IPS DF 6.9 (cell line): ENCODE measurements around the gene GRK5.

ENCODE experiments used
- DNase-seq: peaks from one replicate; pipeline ENCODE4 v3.0.0-alpha.2; 2013; ENCODE audit warnings: low read depth, low spot score
- H3K27ac ChIP-seq: one replicate; pipeline ENCODE4 v1.5.1; 2013; ENCODE audit warnings: low read length, control low read depth
- H3K27me3 ChIP-seq: 2 replicates; pipeline ENCODE4 v1.6.1; 2013; ENCODE audit warnings: mild to moderate bottlenecking, low read length; ENCODE audit not compliant: control insufficient read depth, insufficient read depth
- H3K36me3 ChIP-seq: 2 replicates; pipeline ENCODE4 v1.6.1; 2013; ENCODE audit warnings: low read length; ENCODE audit not compliant: control insufficient read depth, insufficient read depth
- H3K4me1 ChIP-seq: 2 replicates; pipeline ENCODE4 v1.6.1; 2013; ENCODE audit warnings: low read length; ENCODE audit not compliant: control insufficient read depth, insufficient read depth
- H3K4me3 ChIP-seq: 2 replicates; pipeline ENCODE4 v1.5.1; 2013; ENCODE audit warnings: mild to moderate bottlenecking, low read length
- H3K9me3 ChIP-seq: 2 replicates; pipeline ENCODE4 v1.6.1; 2013; ENCODE audit warnings: low read length, inconsistent platforms; ENCODE audit not compliant: control insufficient read depth, insufficient read depth
- WGBS: extraction: QIAGEN DNeasy Blood & Tissue Kit; methylation state at CpG from one replicate; pipeline ENCODE4 v1.1.7; 2013; ENCODE audit warnings: mixed read lengths, missing lambda C conversion rate; ENCODE audit not compliant: insufficient read length, insufficient coverage; 5-methylcytosine and 5-hydroxymethylcytosine counted together

GRK5 gene

DNA sequence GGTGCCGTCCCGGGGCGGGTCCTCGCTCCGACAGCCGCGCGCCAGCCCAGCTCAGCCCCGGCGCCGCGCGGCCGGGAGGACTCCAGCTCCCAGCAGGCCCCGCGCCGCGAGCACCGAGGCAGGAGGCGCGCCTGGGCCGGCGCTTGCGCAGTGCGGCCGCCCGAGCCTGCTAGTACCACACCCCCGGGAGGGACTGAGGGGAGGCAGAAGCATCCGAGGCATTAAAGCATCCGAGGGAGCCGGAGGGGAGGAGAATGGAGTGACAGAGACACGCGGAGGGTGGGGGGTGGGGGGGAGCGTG lies at the start of gene GRK5:
Gene GRK5 (plus strand): TSS at position 206 of the 301 bp plus-strand sequence. CDS start 347 bp downstream, outside the sequence.
- no peak for DNase-seq
- no CpG with 5 or more reads among the region's 34 CpGs for WGBS
- H3K27me3 ChIP-seq: peaks cover 12% of the 10 kb centered on the region; the same call in 1 of the 2 replicates
- peaks cover 1% of the 10 kb centered on the region; the same call in 1 of the 2 replicates for H3K4me1 ChIP-seq
- H3K36me3 ChIP-seq: no peaks in the 10 kb centered on the region
- H3K4me3 ChIP-seq: peak within 1 kb of the TSS; percentile 74; the same call in 1 of the 2 replicates
- H3K9me3 ChIP-seq: no peaks in the 10 kb centered on the region
- H3K27ac ChIP-seq: no peak within 1 kb of the TSS

GRCh38 chr10:119159332-119159731 lies 48.0 kb upstream of the GRK5 start:
- no peaks in the 10 kb centered on the region for H3K27me3 ChIP-seq
- no peak for DNase-seq
- H3K4me3 ChIP-seq: no peak overlapping the region
- H3K4me1 ChIP-seq: no peaks in the 10 kb centered on the region
- no peaks in the 10 kb centered on the region for H3K9me3 ChIP-seq
- no CpG with 5 or more reads among the region's 8 CpGs for WGBS
- no peaks in the 10 kb centered on the region for H3K36me3 ChIP-seq
- no peak overlapping the region for H3K27ac ChIP-seq

DNA sequence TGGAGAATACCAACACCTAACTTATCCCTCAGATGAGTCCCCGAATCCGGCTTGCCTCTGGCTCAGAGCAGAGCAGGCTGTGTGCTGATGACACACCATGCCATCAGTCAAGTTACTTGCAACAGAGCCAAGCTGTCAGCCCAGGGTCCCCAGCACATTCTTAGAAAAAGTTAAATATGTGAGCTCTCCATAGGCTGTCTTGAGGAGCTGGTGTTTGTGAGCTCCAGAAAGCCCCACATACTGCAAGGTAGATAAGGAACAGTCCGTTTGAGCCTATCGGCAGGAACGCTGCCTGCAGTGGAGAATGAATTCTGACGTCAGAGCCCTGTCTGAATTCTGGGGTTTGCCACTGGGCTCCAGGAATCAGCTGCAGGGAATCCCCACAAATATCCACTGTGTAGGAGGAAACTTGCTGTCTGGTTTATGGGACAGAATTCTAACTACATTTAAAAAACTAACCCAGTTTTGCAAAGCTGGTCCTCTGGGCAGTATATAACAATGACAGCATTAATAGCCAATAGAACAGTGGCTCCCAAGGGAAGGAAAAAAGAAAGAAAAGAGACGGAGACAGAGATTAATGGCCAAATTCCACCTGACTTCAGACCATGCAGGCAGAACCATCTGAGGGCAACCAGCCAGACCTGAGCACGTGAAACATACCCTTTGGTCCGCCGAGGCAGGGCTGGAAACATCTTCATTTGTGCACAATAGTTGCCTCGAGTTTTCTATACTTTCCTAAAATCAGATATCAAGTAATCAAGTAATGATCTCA lies 45.5 kb upstream of the GRK5 start:
- H3K27me3 ChIP-seq: no peaks in the 10 kb centered on the region
- no peak overlapping the region for H3K4me3 ChIP-seq
- no peaks in the 10 kb centered on the region for H3K9me3 ChIP-seq
- no peak overlapping the region for H3K27ac ChIP-seq
- DNase-seq: no peak
- H3K4me1 ChIP-seq: peaks cover 2% of the 10 kb centered on the region; the same call in 1 of the 2 replicates
- WGBS: no CpG with 5 or more reads among the region's 11 CpGs
- no peaks in the 10 kb centered on the region for H3K36me3 ChIP-seq

- Histone ChIP-seq H3K36me3 (no peaks in the 10 kb centered on the region), H3K27me3 (no peaks in the 10 kb centered on the region), H3K9me3 (no peaks in the 10 kb centered on the region), H3K4me1 (peaks cover 2% of the 10 kb centered on the region; the same call in 1 of the 2 replicates), H3K27ac (no peak overlapping the region), H3K4me3 (no peak overlapping the region)
- WGBS: no CpG with 5 or more reads among the region's 5 CpGs
- no peak for DNase-seq
Observed at GRCh38 chr10:119162452-119163092, 44.8 kb upstream of the GRK5 start.

DNA sequence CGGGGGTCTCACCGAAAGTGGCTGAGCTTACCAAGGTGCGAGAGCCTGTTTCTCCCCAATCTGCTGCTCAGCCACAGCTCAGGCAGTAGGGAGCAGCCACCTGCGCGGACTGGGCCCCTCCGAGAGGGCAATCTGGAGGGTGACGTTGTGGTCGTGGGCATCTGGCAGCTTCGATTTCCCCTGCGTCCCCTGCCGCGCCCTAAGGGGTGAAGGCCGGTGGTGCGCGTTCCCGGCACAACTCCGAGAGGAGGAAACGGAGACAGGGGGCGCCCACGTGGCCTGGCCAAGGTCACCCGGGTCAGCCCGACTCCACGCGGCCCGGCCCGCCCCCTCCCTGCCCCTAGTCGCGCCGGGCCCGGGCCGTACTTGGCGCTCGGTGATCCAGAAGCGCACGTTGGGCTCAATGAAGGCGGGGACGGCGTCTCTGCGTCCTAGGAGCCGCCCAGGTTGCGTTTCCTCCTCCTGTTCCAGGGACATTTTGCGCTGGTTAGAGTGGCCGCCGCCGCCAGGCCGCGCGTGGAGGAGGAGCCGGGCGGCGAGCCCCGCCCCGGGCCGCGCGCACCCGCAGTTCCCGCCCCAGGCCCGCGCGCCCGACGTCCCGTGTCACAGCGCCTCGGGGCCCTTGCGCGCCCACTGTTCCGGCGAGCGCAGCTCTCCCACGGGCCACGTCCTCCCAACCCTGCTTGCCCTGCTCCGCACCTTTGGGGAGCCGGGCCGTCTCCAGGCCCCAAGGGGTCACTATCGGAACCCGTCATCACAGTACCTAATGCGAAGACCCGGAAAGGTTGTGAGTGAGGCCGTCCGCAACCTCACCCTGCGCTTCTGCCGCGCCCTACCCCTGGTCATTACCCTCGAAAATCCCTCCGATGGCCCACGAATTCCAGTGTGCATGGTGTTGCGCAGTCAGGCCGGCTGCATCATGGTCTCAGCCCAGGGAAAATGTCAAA lies 41.9 kb upstream of the GRK5 start, which contains the start of gene SFXN4:
Gene SFXN4 (minus strand): TSS at position 544 of the 947 bp plus-strand sequence. CDS start 67 bp downstream, at position 477.
- no peak within 1 kb of the TSS for H3K27ac ChIP-seq
- DNase-seq: no peak
- H3K4me3 ChIP-seq: peak within 1 kb of the TSS; percentile 69
- peaks cover 9% of the 10 kb centered on the region; the same call in 1 of the 2 replicates for H3K36me3 ChIP-seq
- no peaks in the 10 kb centered on the region for H3K27me3 ChIP-seq
- no peaks in the 10 kb centered on the region for H3K9me3 ChIP-seq
- peaks cover 2% of the 10 kb centered on the region; the same call in 1 of the 2 replicates for H3K4me1 ChIP-seq
- no CpG with 5 or more reads among the region's 90 CpGs for WGBS

DNA sequence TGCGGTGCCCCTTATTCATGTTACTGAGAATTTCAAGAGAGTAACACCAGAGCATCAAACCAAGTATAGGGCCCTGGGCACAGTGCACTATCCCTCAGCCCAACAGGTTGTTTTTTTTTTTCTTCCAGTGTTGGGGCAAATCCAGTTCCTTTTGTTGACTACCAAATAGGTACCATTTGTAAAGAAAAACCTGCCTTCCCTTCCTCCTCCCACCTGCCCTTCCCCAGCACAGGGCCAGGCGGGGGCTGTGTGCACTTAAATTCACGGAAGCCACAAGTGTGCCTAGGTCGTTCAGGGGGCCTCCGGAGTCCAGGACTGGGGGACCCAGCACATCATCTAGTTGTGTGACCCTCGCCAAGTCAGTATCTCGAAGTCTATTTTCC lies 41.3 kb upstream of the GRK5 start:
- Histone ChIP-seq H3K36me3 (peaks cover 9% of the 10 kb centered on the region; the same call in 1 of the 2 replicates), H3K4me1 (peaks cover 2% of the 10 kb centered on the region; the same call in 1 of the 2 replicates), H3K4me3 (peak overlapping the region; percentile 69; the same call in 1 of the 2 replicates), H3K27ac (no peak overlapping the region), H3K27me3 (no peaks in the 10 kb centered on the region), H3K9me3 (no peaks in the 10 kb centered on the region)
- no CpG with 5 or more reads among the region's 7 CpGs for WGBS
- no peak for DNase-seq

DNA sequence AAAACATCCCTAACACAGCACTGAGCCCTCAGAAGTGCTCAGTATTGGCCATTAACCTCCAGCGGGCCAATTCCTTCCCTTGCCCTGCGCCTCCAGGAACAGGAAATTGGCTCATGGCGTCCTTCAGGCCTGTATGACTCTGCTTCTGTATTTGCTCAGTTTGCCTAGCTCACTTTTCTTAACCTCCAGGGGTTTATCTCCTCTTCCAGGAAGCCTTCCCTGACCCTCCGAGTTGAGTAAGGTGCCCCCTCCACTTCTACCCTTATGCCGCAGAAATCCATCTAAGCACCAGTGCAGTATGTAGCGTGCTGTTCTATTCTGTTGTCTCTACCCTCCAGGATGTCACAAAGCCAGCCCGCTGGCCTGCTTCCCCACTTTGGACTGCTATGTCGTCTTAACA lies 40.8 kb upstream of the GRK5 start:
- H3K9me3 ChIP-seq: no peaks in the 10 kb centered on the region
- peaks cover 14% of the 10 kb centered on the region; the same call in 1 of the 2 replicates for H3K36me3 ChIP-seq
- no CpG with 5 or more reads among the region's 8 CpGs for WGBS
- peaks cover 2% of the 10 kb centered on the region; the same call in 1 of the 2 replicates for H3K4me1 ChIP-seq
- no peak for DNase-seq
- H3K27ac ChIP-seq: no peak overlapping the region
- H3K27me3 ChIP-seq: no peaks in the 10 kb centered on the region
- H3K4me3 ChIP-seq: no peak overlapping the region

DNA sequence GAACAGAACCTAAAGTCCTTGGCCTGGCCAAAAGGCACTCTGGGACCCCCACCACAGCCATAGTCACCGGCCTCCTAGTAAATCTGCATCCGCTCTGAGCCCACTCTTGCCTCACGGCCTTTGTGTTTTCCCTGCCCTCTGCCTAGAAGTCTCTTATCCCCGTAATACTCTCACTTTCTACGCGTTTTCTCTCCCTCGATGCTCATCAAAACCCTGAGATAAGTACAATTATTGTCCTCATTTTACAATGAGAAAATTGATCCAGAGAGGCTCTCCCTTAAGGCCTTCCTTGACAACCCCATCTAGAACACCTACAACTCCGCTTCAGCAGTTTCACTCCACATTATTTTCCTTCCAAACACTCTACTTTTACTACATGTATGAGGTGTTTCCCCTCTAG lies 40.3 kb upstream of the GRK5 start:
- Histone ChIP-seq H3K27me3 (no peaks in the 10 kb centered on the region), H3K9me3 (no peaks in the 10 kb centered on the region), H3K27ac (no peak overlapping the region), H3K4me3 (no peak overlapping the region), H3K36me3 (peaks cover 17% of the 10 kb centered on the region; the same call in 1 of the 2 replicates), H3K4me1 (peaks cover 2% of the 10 kb centered on the region; the same call in 1 of the 2 replicates)
- 100% methylated on average over 1 of the region's 8 CpGs for WGBS
- no peak for DNase-seq

DNA sequence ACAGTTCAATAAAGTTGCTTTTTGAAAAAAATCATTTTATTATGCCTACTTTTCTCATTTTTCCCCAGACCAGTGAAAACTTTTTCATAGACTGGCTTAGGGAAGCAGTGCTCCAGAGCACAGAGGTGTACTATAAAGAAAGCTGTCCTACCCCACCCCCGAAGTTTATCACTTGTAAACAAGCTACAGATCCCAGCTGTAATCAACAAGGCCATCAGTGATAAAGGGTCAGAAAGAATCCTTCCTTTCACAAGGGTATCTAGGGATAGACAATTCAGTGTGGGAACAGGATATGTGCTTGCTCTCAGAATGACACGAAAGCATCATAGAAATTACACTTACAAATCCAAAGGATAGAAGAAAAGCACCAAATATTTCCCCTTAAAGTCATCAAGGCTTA lies 33.3 kb upstream of the GRK5 start:
- Histone ChIP-seq H3K4me1 (no peaks in the 10 kb centered on the region), H3K4me3 (no peak overlapping the region), H3K36me3 (peaks cover 32% of the 10 kb centered on the region; the same call in 1 of the 2 replicates), H3K9me3 (no peaks in the 10 kb centered on the region), H3K27me3 (no peaks in the 10 kb centered on the region), H3K27ac (no peak overlapping the region)
- no peak for DNase-seq
- WGBS: no CpG with 5 or more reads among the region's 2 CpGs

- no CpG with 5 or more reads among the region's 6 CpGs for WGBS
- Histone ChIP-seq H3K36me3 (peaks cover 22% of the 10 kb centered on the region; the same call in 1 of the 2 replicates), H3K27ac (no peak overlapping the region), H3K4me3 (no peak overlapping the region), H3K27me3 (no peaks in the 10 kb centered on the region), H3K9me3 (no peaks in the 10 kb centered on the region), H3K4me1 (no peaks in the 10 kb centered on the region)
- no peak for DNase-seq
Observed at GRCh38 chr10:119176166-119176565, 31.2 kb upstream of the GRK5 start.
